ENCODE data around the gene EGFR. TPM values are rescaled to one million over a fixed set of nuclear protein-coding genes. Genes with fewer than 3 reads are reported as not detected.
"Not testable (repeated sequence)": the region's sequence is repeated elsewhere in the genome, so short reads cannot be mapped to it uniquely, and the experiment has no call there.

EGFR gene
- total RNA-seq, 1 donor from 2014 or later = 144 TPM

- DNase-seq (ENCODE audit: low spot score) = no peak
Observed at GRCh38 chr7:55147101-55147500, 128.3 kb downstream of the EGFR start.

DNA sequence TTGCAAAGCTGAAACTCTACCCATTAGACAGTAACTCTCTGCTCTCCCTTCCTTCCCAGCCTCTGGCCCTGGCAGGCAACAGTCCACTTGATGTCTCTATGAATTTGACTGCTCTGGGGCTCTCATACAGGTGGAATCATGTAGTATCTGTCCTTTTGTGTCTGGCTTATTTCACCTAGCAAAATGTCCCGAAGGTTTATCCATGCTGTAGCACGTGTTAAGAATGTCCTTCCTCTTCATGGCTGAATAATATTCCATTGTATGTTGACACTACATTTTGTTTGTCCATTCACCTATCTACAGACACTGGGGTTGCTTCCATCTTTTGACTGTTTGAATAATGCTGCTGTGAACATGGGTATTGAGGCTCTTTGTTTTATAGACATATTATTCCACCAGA, 128.9 kb downstream of the EGFR start:
- no peak for DNase-seq (ENCODE audit: low spot score)

GRCh38 chr7:55148571-55148970, 129.8 kb downstream of the EGFR start:
- DNase-seq (ENCODE audit: low spot score) = no peak

DNA sequence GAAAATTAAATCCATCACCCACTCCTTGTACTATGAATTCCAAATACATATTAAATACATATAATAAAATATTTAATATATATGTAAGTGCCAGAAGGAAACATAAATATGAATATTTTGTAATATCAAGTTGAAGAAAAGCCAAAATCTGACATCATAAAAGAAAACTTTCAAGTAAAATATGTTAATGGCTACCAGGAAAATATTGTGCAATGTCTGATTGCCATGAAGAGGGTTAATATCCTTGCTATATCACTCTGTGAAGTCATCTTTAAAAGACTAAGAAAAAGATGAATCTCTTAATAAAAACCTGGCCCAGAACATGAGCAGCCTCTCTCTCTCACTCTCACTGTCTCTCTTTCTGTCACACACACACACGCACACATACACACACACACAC, 130.2 kb downstream of the EGFR start:
- no peak for DNase-seq (ENCODE audit: low spot score)

DNA sequence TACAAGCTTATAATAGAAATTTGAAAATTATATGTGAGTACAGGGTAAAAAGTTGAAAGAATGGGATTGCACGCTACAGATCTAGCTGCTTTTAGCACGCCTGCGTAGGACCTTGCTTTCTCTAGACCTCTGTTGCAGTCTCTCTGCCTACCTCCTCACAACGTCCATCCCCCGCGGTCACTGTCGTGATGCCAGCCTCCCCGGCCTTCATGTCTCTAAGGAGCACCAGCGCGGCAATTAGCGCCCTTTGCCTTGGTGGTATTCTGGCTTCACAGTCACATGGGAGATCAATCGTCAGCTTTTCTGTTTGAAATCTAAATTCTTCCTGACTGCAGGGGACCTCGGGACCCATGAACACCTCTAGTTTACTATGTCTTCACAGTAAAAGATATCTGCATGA, 131.3 kb downstream of the EGFR start:
- no peak for DNase-seq (ENCODE audit: low spot score)

- DNase-seq (ENCODE audit: low spot score) = no peak
Observed at GRCh38 chr7:55150709-55151451, 132.1 kb downstream of the EGFR start.

- no peak for DNase-seq (ENCODE audit: low spot score)
Observed at GRCh38 chr7:55152516-55152915, 133.7 kb downstream of the EGFR start.

DNA sequence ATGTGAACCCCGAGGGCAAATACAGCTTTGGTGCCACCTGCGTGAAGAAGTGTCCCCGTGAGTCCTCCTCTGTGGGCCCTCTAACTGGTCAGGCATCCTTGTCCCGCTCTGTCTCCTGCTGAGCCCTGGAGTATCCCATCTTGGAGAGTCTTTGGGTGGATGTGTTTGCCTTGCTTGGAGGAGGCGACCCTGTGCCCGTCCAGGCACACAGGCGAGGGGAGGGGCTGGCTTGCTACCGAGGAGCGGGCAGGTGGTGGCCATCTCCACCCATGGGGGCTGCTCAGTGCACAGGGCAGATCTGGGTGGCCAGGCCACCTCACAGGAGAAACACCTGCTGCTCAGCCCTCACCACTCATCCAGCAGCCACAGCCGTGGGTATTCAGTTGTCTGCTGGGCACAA, 135.3 kb downstream of the EGFR start:
- no peak for DNase-seq (ENCODE audit: low spot score)

DNA sequence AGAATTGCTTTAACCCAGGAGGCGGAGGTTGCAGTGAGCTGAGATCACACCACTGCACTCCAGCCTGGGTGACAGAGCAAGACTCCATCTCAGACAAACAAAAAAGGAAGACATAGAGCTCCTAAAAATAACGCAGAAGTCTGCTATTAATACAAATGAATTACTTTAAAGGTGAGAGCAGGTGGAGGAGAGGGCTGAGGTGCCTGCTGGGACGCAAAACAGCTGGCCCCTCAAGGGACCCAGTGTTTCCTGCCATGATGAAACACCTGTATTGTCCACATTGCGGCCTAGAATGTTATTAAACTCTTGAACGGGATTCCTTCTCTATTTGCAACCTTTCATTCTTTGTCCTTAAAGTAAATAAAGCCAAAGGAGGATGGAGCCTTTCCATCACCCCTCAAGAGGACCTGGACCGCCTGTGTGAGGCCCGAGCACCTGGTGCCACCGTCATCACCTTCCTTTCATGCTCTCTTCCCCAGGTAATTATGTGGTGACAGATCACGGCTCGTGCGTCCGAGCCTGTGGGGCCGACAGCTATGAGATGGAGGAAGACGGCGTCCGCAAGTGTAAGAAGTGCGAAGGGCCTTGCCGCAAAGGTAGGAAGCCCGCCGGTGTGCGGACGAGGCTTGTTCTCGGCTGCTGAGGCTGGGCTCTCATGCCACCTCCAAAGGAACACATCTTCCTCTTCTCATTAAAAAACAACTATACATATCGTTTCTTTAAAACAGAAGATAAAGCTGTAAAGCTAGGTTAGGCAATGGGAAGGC, 136.7 kb downstream of the EGFR start:
- no peak for DNase-seq (ENCODE audit: low spot score)

DNA sequence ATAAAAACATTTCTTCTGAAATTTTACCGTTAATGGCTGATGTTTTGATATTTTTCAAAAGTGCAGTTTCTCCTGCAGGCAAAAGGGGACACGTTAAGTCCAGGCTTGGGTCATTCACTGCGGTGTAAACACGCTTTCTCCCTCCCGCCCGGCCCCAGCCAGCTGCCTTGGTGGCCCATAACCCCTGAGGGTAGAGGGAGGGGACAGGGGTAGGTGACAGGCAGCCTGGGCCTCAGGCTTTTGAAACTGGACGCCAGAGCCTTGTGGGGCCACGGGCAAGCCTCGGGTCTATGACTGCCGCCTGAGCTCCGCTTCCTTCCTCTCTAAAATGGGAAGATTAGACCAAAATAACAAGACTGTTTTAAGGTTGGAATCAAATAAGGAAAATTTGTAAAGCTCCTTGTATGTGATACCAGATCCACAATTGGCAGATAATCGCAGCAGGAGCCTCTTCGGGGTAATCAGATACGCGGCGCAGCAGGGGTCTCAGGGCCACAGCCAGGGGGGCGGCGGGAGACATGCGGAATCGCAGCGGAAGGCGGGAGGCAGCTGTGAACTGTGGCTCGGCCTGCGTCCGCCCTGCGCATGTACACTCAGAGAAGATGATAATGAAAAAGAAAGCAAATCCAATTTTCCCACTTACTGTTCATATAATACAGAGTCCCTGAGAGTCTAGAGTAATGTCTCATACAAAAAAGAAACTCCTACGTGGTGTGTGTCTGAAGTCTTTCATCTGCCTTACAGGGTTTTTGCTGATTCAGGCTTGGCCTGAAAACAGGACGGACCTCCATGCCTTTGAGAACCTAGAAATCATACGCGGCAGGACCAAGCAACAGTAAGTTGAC, 138.3 kb downstream of the EGFR start:
- no peak for DNase-seq (ENCODE audit: low spot score)

- DNase-seq (ENCODE audit: low spot score) = no peak
Observed at GRCh38 chr7:55157764-55158105, 138.9 kb downstream of the EGFR start.

- no peak for DNase-seq (ENCODE audit: low spot score)
Observed at GRCh38 chr7:55158541-55159382, 139.9 kb downstream of the EGFR start.

DNA sequence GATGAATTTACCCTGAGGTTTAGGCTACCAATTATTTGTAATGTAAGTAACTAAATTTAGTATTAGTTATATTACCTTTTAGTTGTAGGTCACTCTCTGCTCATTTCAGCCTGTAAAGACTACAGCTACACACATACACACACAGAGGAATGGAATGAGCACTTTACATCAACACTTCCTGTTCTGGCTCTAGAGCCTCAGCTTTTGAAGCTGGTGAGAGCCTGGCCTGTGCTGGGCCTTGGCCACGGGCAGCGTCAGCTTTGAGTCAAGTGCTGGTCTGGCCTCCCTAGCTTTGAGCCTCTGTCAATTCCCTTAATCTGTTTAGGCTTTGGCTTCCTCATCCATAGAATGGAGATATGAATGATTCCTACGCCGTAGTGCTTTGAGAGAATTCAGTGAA, 141.7 kb downstream of the EGFR start:
- DNase-seq (ENCODE audit: low spot score) = no peak

- no peak for DNase-seq (ENCODE audit: low spot score)
Observed at GRCh38 chr7:55161154-55161687, 142.4 kb downstream of the EGFR start.

- no peak for DNase-seq (ENCODE audit: low spot score)
Observed at GRCh38 chr7:55162476-55162875, 143.7 kb downstream of the EGFR start.

DNA sequence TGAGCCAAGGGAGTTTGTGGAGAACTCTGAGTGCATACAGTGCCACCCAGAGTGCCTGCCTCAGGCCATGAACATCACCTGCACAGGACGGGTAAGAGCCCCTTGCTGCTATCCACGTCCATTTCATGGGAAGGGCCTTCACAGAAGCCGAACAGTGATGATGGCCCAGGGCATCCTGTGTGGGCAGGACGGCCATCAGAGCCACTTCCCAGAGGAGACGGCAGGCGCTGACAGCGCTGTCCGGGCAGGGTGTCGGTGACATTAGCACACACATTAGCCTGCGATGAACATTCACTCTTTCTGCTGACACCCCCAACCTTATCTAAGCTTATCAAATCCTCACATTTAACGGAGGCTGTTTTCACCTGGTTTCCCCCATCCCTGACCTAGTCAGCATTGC, 144.9 kb downstream of the EGFR start:
- no peak for DNase-seq (ENCODE audit: low spot score)

GRCh38 chr7:55164527-55164926, 145.7 kb downstream of the EGFR start:
- DNase-seq (ENCODE audit: low spot score) = no peak

DNA sequence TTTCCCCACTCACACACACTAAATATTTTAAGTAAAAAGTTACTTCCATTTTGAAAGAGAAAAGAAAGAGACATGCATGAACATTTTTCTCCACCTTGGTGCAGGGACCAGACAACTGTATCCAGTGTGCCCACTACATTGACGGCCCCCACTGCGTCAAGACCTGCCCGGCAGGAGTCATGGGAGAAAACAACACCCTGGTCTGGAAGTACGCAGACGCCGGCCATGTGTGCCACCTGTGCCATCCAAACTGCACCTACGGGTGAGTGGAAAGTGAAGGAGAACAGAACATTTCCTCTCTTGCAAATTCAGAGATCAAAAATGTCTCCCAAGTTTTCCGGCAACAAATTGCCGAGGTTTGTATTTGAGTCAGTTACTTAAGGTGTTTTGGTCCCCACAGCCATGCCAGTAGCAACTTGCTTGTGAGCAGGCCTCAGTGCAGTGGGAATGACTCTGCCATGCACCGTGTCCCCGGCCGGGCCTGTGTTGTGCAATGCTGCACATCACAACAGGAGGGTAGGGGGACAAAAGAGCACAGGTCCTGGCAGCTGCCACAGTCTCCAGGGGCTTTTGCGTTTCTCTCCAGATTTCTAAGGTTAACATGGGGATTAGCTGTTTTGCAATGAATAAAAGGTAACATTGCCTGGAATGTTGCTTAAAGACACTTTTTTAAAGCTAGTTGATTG, 146.5 kb downstream of the EGFR start:
- no peak for DNase-seq (ENCODE audit: low spot score)

DNA sequence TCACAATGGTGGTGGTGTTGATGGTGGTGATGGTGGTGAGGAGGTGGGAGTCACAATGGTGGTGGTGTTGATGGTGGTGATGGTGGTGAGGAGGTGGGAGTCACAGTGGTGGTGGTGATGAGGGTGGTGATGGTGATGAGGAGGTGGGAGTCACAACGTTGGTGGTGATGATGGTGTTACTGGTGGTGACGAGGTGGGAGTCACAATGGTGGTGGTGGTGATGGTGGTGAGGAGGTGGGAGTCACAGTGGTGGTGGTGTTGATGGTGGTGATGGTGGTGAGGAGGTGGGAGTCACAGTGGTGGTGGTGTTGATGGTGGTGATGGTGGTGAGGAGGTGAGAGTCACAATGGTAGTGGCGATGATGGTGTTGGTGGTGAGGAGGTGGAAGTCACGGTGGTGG, 148.5 kb downstream of the EGFR start:
- DNase-seq (ENCODE audit: low spot score) = not testable (repeated sequence)

DNA sequence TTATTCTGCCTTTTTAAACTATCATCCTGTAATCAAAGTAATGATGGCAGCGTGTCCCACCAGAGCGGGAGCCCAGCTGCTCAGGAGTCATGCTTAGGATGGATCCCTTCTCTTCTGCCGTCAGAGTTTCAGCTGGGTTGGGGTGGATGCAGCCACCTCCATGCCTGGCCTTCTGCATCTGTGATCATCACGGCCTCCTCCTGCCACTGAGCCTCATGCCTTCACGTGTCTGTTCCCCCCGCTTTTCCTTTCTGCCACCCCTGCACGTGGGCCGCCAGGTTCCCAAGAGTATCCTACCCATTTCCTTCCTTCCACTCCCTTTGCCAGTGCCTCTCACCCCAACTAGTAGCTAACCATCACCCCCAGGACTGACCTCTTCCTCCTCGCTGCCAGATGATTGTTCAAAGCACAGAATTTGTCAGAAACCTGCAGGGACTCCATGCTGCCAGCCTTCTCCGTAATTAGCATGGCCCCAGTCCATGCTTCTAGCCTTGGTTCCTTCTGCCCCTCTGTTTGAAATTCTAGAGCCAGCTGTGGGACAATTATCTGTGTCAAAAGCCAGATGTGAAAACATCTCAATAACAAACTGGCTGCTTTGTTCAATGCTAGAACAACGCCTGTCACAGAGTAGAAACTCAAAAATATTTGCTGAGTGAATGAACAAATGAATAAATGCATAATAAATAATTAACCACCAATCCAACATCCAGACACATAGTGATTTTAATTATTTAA, 151.7 kb downstream of the EGFR start:
- DNase-seq (ENCODE audit: low spot score) = no peak

Measured in ureter (tissue), 1 donor.